Omental fat pad (tissue), 4 donors: ENCODE measurements around the gene E2F8. TPM values are rescaled to one million over a fixed set of nuclear protein-coding genes. Genes with fewer than 3 reads are reported as not detected.

Experiments
- ATAC-seq: fragments of 150-250 bp; one replicate; pipeline ENCODE4 v1.9.1; 2016; ENCODE audit warnings: mild to moderate bottlenecking, moderate library complexity; ENCODE audit not compliant: low FRiP score
- DNase-seq: peaks from one replicate; pipeline ENCODE4 v3.0.0-alpha.2; 2019; ENCODE audit warnings: low spot score
- CTCF ChIP-seq, 3 donors: fragments of 450-650 bp; IDR thresholded peaks; one replicate each; pipeline ENCODE4 v1.5.1; 2016 to 2017; ENCODE audit warnings: antibody characterized with exemption in 3 of 3, mild to moderate bottlenecking in 3 of 3, moderate library complexity in 2 of 3
- total RNA-seq, 4 donors: library from RNA; depleted of rRNA; stranded (reverse); fragments of >200 nt; gene quantifications; one replicate each; pipeline ENCODE4 v1.1.0, GENCODE V29; 2016

Gene E2F8
- total RNA-seq, 4 donors from 2014 or later, result 0.60 TPM; not detected in 3

GRCh38 chr11:19252394-19253152 lies 11.8 kb upstream of the E2F8 start:
- TF ChIP-seq CTCF (IDR thresholded peaks at IDR 0.05), result no peak
- ATAC-seq (no peak), DNase-seq (no peak)

- no peak for TF ChIP-seq CTCF (IDR thresholded peaks at IDR 0.05)
These were observed 10.8 kb upstream of the E2F8 start for GRCh38 chr11:19251577-19251976.

GRCh38 chr11:19246816-19247215 lies 6.1 kb upstream of the E2F8 start:
- TF ChIP-seq CTCF (IDR thresholded peaks at IDR 0.05), result no peak
- no peak for ATAC-seq
- DNase-seq, result no peak

More at GRCh38 chr11:19251577-19251976, 10.8 kb upstream of the E2F8 start:
- DNase-seq, result no peak
- ATAC-seq, result no peak

- ATAC-seq, result no peak
- no peak for TF ChIP-seq CTCF (IDR thresholded peaks at IDR 0.05)
- no peak for DNase-seq
These were observed 4.6 kb upstream of the E2F8 start for GRCh38 chr11:19245351-19245750.

- TF ChIP-seq CTCF (IDR thresholded peaks at IDR 0.05), result no peak
- ATAC-seq, result no peak
- DNase-seq, result no peak
These were observed 3.9 kb upstream of the E2F8 start for GRCh38 chr11:19244621-19245020.

GRCh38 chr11:19244084-19244483 lies 3.3 kb upstream of the E2F8 start:
- ATAC-seq (no peak), DNase-seq (no peak)
- TF ChIP-seq CTCF (IDR thresholded peaks at IDR 0.05), result no peak

GRCh38 chr11:19243613-19244012 lies 2.9 kb upstream of the E2F8 start:
- no peak for DNase-seq
- no peak for ATAC-seq
- no peak for TF ChIP-seq CTCF (IDR thresholded peaks at IDR 0.05)
